ENCODE measurements around the gene SLC25A43. TPM values are rescaled to one million over a fixed set of nuclear protein-coding genes. Genes with fewer than 3 reads are reported as not detected.
A peak's percentile ranks its signal among the peaks of the same experiment; 100 is the strongest.

SLC25A43 gene
- total and polyA plus RNA-seq, 2 of the 4 experiments (the other 2 are of a cell fraction): 12.3 to 12.5 TPM

GRCh38 chrX:119468551-119469312 is 69.6 kb downstream of the SLC25A43 start:
- Histone ChIP-seq H3K23ac (ENCODE audit: low read depth, low read length) (no peak overlapping the region), H2BK120ac (ENCODE audit: low read depth, low read length) (no peak overlapping the region), H3K18ac (ENCODE audit: low read depth, low read length) (no peak overlapping the region), H4K20me1 (ENCODE audit: insufficient read depth, low read length) (peaks cover 8% of the 10 kb centered on the region), H3K9me1 (ENCODE audit: insufficient read depth, low read length) (peaks cover 5% of the 10 kb centered on the region; the same call in 1 of the 2 replicates), H3K4me1 (ENCODE audit: control insufficient read depth, insufficient read depth, low read length) (no peaks in the 10 kb centered on the region), H3K36me3 (ENCODE audit: control insufficient read depth, insufficient read depth, low read length) (peaks cover 5% of the 10 kb centered on the region), H2BK20ac (ENCODE audit: low read depth, low read length) (no peak overlapping the region), H3K4me3 (ENCODE audit: insufficient read depth, low read depth, low read length) (peak overlapping the region; percentile 97), H3K4me2 (ENCODE audit: low read depth, low read length) (peak overlapping the region; percentile 91), H3K56ac (ENCODE audit: extremely low read depth, insufficient read depth, low read length) (peak overlapping the region; percentile 17; the same call in 1 of the 2 replicates), H3K4ac (ENCODE audit: low read depth, low read length) (peak overlapping the region; percentile 68; the same call in 1 of the 2 replicates), H4K91ac (ENCODE audit: insufficient read depth, low read depth, low read length) (no peak overlapping the region), H2AFZ (replicated peaks; ENCODE audit: low read length, poor library complexity) (peak overlapping the region; percentile 86), H2AK5ac (ENCODE audit: low read depth, low read length) (peak overlapping the region; percentile 56; the same call in 1 of the 2 replicates), H3K27me3 (ENCODE audit: control insufficient read depth, insufficient read depth, low read length) (no peaks in the 10 kb centered on the region), H3K14ac (replicated peaks; ENCODE audit: low read depth, low read length) (peak overlapping the region; percentile 53; the same call in 1 of the 2 replicates), H2BK5ac (ENCODE audit: low read depth, low read length, poor library complexity, severe bottlenecking) (peak overlapping the region; percentile 35), H3K79me1 (ENCODE audit: low read depth in 1 of 2, low read length in 2 of 2) (peaks cover 10 to 13% of the 10 kb centered on the region in 2 experiments), H3K9me3 (ENCODE audit: control insufficient read depth, insufficient read depth, low read length) (no peaks in the 10 kb centered on the region), H3K27ac (ENCODE audit: insufficient read depth, low read length) (peak overlapping the region; percentile 86), H4K8ac (ENCODE audit: low read depth in 2 of 2, low read length in 2 of 2) (peak overlapping the region in 1 of 2 experiments; percentile 69; a peak in 3 of 4 replicates), H4K5ac (ENCODE audit: low read depth, low read length) (0 out of 2 replicates have a peak overlapping the region, but pooled peaks have one; percentile 31), H2AK9ac (replicated peaks; ENCODE audit: low read depth, low read length, poor library complexity) (peak overlapping the region; percentile 83), H2BK15ac (ENCODE audit: low read depth, low read length) (no peak overlapping the region), H3K9ac (ENCODE audit: low read depth, low read length) (peak overlapping the region; percentile 72)
- POLR2A ChIA-PET (ENCODE audit: unreplicated experiment): no interaction called here
- DNase-seq (peak; percentile 71), ATAC-seq (ENCODE audit: low read depth) (peak; percentile 80)
- CTCF ChIA-PET: interaction anchor here (0.6 to 1.7 kb wide), 4 partner anchors 8 to 244 kb away, joined by 3 to 6 read pairs (median 4); no protein-coding TSS in a partner anchor
- intact Hi-C loops (cut with micrococcal nuclease) (loop anchor here (1.0 kb wide), 1 partner anchor 44 kb away; no protein-coding TSS in a partner anchor), in situ Hi-C loops (cut with MboI; ENCODE audit: low sequenced_read_pairs) (no loop called here), dilution Hi-C loops (cut with HindIII; ENCODE audit: low sequenced_read_pairs, unreplicated experiment) (no loop called here)
- WGBS, 2 experiments (ENCODE audit: extremely low coverage in 2 of 2, insufficient read length in 1 of 2): 31% methylated on average over 44 of the region's 78 CpGs; no CpG with 5 or more reads in 1 of the 2 experiments
- peak; percentile 14; the same call in 1 of the 2 replicates for TF ChIP-seq POLR2A (IDR thresholded peaks at IDR 0.05; ENCODE audit: low read depth, low read length)
- no peak for TF ChIP-seq USF2 (IDR thresholded peaks at IDR 0.05; ENCODE audit: low read depth, low read length)
- peak; percentile 78 for TF ChIP-seq CTCF (conservative IDR thresholded peaks at IDR 0.05; ENCODE audit: low read depth, low read length)
- TF ChIP-seq RCOR1 (IDR thresholded peaks at IDR 0.05; ENCODE audit: insufficient replicate concordance, low read length): no peak
- TF ChIP-seq SMC3 (IDR thresholded peaks at IDR 0.05; ENCODE audit: low read depth, low read length): peak; percentile 42
- 0 out of 2 replicates have a peak, but pooled peaks have one; percentile 44 for TF ChIP-seq MXI1 (IDR thresholded peaks at IDR 0.05; ENCODE audit: borderline replicate concordance, low read depth, low read length)
- TF ChIP-seq MAFK (IDR thresholded peaks at IDR 0.05; ENCODE audit: low read depth, low read length): no peak
- no peak for TF ChIP-seq FOS (IDR thresholded peaks at IDR 0.05; ENCODE audit: low read depth, low read length)
- peak; percentile 56 for TF ChIP-seq RAD21 (IDR thresholded peaks at IDR 0.05; ENCODE audit: low read length)
- BruUV-seq (replicated peaks): no TSS peak
